T1000 (cell line): ENCODE results near the gene CAMK2D.

Experiments used
- DNase-seq: peaks from one replicate; lab custom pipeline; 2025; ENCODE audit warnings: mixed read lengths; lab: John Stamatoyannopoulos, UW

The CAMK2D gene

DNA sequence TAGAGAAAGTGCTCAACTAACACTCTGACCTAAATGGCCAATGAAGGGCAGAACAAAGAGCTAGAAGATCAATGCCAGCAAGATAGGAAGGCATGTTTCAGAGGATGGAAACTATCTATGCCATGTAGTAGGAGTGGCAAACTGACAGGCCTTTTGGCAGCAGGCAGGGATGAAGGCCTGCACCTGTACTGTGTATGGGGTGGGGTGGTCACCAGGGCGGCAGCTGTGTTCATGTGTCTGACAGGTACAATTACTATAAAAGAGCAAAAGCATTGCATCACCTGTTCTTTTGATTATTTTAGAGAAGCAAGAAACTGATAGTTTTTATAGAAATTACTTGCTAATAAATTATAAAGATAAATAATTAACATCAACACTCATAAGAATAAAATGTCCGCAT lies 239.1 kb downstream of the CAMK2D start:
- no peak for DNase-seq

DNA sequence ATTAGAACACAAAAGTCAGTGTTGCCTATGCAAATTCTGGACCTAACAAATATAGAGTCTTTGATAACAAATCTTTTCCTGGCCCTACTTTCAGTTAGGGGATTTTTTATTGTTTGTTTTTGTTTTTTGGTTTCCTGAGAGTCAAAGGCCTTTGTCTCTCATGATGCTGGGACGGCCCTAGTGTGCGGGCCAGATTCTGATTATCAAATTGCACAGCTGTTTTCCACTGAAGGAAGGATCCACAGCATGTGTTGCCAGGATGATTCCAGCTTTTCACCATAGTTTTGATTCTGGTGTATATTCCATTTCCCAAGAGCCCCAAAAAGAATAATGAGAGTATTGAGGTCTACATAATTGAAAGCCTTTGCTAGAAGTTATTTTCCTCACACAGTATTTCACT lies 248.2 kb downstream of the CAMK2D start:
- no peak for DNase-seq

- DNase-seq: no peak
Observed at GRCh38 chr4:113512880-113513279, 248.7 kb downstream of the CAMK2D start.

DNA sequence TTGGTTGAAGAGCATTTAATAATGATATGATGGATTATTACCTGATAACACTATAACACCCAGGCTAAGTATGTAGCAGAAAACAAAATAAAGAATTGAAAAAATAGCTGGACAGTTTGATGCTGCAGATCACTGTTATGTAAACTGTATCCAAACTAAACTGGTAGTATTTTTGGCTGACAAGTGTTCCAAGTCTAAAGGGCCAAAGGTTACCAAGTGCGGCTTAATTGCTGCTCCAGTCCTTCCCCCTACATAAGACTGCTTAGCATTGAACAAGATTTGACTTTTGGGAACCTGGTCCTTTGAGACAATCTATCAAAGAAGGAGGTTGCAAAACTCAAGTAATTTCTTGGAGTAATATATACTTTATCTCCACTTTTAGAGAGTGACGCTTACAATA lies 249.6 kb downstream of the CAMK2D start:
- no peak for DNase-seq

GRCh38 chr4:113509851-113510250 lies 251.7 kb downstream of the CAMK2D start:
- no peak for DNase-seq

DNA sequence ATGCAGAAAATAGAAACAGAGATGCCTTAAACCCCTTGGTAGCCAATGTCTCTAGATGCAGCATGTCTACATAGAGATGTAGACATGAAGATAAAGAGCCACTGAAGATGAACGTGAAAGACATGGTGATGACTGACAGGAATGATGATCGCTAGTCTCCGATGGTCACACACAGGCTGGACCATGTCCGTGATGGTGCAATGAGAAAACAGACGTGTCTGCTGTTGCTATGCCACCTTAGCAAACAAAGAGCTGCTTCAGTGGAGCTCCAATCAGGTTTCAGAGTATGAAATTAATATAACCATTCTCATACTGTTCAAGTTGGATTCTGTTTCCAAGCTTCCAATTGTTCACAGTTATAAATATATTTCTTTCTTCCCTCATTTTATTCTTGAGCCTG lies 256.5 kb downstream of the CAMK2D start:
- DNase-seq: no peak

GRCh38 chr4:113504422-113504821 lies 257.1 kb downstream of the CAMK2D start:
- no peak for DNase-seq

DNA sequence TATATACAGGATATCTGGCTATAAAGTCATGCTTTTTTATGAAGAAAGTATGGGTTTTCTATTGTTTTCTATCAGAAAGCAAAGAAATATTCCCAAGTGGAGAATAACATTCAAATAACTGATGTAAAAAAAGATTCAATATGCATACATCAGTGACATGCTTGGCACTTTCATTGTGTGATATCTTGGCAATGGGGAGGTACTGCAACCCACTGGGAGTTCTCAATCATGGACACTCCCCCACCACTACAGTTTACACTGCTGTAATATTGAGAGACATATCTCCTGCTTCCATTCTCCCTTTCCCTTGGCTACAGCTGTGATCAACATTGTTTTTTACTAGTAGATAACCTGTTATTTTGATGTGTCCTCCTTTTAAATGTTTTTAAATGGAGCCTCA lies 257.8 kb downstream of the CAMK2D start:
- no peak for DNase-seq

GRCh38 chr4:113502906-113503305 lies 258.6 kb downstream of the CAMK2D start:
- DNase-seq: no peak

- no peak for DNase-seq
Observed at GRCh38 chr4:113502476-113502875, 259.1 kb downstream of the CAMK2D start.

DNA sequence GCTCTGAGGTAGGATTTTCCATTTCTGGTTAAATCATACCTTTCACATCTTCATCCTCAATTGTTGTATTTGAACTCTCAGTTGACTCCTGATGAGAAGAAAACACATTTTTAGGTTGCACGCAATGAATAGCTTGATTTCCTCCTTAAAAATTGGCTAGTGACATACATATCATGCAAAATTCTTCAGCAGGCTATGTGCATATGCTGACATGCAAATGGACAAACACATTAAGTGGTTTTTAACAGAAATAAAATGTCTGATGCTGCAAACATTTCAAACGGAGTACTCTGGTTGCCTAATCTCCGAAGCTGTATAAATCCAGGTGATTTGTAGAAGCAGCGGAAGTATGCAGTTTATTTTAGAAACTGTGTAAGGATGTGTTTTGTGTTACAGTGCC lies 261.1 kb downstream of the CAMK2D start:
- no peak for DNase-seq

GRCh38 chr4:113499696-113500095 lies 261.8 kb downstream of the CAMK2D start:
- no peak for DNase-seq

DNA sequence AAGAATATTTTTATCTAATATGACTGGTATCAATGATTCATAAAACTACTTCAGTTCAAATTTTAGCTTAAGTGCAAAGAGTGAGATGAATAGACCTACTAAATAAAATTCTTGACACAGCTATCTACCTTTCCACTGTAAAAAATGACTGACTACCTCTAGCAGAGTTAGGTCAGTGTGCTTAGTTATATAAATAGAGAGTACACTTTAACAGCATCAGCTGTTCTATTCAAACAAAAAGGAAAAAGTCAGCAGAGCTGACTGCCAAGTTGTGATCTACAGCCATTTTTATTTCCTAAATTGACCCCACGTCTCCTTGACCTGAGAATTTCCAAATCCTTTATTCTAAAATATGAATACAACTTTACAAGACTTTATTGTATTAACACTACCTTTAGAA lies 262.4 kb downstream of the CAMK2D start:
- no peak for DNase-seq

DNA sequence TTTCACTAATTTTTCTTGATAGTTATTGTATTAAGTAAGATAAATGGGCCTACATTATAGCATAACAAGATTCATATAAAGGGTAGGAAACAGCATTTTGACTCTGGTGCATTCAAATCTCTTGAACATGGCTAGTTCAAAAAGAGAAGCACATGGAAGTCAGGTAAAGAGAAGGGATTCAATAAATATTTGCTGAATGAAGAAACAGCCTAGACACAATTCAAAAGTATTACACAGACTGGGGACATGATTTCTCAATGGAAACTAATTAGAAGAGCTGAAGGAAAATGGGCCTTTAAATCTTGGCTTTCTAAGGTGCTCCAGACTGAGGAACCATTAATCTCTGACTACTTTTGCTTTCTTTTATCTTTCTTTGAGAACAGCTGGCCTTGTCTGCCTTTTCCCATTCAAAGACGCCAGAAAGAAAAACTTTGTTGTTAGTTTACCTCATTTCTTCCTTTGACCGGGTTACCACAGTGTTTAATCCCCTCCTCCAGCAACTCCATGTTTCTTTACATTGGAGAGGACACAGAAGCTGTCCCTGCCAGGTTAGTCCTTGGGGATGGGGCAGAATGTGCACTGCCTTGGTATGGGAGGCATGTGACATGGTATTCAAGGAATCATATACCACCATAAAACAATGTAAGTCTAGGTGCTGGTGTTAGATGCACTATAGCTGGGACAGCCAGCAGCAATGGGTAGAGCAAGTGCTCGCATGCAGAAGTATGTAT lies 264.2 kb downstream of the CAMK2D start:
- no peak for DNase-seq

DNA sequence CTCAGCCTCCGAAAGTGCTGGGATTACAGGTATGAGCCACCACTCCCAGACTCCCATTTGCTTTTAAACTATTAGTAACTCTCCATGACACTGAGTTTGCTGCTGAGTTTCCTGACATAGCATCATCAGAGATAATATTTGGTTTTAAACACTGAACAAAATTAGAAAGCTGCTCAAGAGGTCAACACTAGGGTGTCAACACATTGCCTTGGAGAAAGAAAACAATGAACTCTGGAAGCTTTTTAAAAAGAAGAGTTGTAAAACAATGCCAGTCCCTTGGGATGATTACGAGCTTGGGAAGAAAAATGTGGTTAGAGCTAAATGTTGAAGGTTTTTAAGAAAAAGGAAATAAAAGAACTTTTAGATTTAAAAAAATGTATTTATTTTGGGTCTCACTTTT lies 264.8 kb downstream of the CAMK2D start:
- no peak for DNase-seq

DNA sequence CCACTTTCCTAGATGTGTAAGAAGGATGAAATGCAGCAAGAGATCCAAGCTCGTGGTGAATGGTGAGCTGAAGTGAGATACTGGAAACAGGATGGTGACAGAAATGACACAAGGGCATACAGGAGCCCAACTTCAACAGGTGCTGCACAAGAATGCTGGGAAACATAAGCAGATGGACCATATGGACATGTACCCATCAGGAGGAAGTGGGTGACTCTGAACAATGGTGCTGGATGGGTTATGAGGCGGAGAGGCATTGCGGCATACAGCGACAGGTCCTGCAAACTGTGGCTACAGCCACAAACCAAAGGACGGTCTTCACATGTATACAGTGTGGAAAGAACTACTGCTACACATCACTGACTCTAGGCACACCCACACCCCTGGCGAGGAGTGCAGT lies 265.7 kb downstream of the CAMK2D start:
- DNase-seq: no peak

DNA sequence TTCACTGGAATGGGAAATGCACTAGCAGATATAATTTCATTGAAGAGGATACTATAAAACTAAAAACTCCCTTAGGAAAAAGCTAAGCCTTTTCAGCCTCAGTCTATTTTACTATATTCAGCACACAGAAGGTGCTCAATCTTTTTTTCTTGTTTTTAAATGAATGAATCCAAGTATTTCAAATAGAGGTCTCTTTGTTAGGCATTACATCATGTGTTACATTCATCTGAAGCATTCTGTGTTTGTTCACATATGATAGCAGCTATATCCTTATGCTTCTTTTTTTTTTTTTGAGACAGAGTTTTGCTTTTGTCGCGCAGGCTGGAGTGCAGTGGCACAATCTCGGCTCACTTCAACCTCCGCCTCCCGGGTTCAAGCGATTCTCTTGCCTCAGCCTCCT lies 278.4 kb downstream of the CAMK2D start:
- no peak for DNase-seq

- DNase-seq: no peak
Observed at GRCh38 chr4:113482325-113482724, 279.2 kb downstream of the CAMK2D start.

- DNase-seq: no peak
Observed at GRCh38 chr4:113481820-113482219, 279.7 kb downstream of the CAMK2D start.

GRCh38 chr4:113480109-113480508 lies 281.4 kb downstream of the CAMK2D start:
- no peak for DNase-seq

DNA sequence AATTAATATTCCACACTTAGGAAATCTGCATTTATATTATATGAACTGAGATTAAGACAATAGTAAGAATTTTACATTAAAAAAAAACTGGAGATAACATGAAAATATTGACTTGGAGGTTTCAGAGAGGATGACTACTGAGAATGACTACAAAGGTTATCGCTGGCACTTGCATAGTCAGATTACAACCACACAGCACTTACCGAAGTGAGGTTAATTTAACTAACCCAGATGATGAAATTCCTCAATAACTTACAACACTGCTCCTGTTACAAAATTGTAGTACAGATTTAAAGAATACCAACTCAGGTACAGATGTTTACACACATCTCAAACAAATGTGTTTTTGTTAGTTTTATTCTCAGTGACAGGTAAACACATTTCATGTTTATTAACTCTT lies 283.5 kb downstream of the CAMK2D start:
- no peak for DNase-seq

GRCh38 chr4:113476800-113477199 lies 284.7 kb downstream of the CAMK2D start:
- DNase-seq: peak; percentile 42

GRCh38 chr4:113474017-113474416 lies 287.5 kb downstream of the CAMK2D start:
- DNase-seq: no peak

DNA sequence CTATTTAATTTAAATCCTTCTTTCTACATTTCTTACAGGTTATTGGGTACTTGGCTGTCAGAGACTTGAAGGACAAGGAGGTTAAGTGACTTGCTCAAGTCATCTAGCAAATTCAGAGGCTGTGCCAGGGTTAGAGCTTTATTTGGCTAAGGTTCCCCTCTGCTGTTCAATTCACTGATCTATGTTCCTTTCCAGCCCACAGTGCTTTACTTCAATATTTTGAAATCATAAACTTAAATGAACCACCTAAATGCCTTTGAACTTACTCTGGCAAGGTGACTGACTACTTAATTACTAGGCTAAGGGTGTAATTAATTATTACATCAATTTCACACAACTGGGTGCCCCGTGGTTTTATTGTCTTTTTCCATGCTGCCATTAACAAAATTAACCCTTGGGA lies 288.7 kb downstream of the CAMK2D start:
- no peak for DNase-seq
